ENCODE data around the gene MSL3B.

Gene MSL3B

GRCh38 chr2:233867993-233868532 lies at the start of gene MSL3B:
Gene MSL3B (minus strand): TSS chr2:233868386.
- peak within 1 kb of the TSS; percentile 68 for H3K4me2 ChIP-seq (ENCODE audit: low read length)
- TF ChIP-seq CTCF (IDR thresholded peaks at IDR 0.05; ENCODE audit: low read depth, low read length) (no peak), EZH2phosphoT487 (IDR thresholded peaks at IDR 0.05; ENCODE audit: low read depth) (no peak)
- H3K4me1 ChIP-seq (ENCODE audit: low read length): peaks cover 6% of the 10 kb centered on the region
- H3K79me2 ChIP-seq (ENCODE audit: low read length): no peaks in the 10 kb centered on the region
- H2AFZ ChIP-seq (ENCODE audit: low read depth, low read length): peak within 1 kb of the TSS; percentile 97
- H3K27ac ChIP-seq (ENCODE audit: low read length): peak within 1 kb of the TSS; percentile 18; the same call in 1 of the 2 replicates
- peak within 1 kb of the TSS; percentile 69 for H3K9ac ChIP-seq (ENCODE audit: low read length)
- peaks cover 4% of the 10 kb centered on the region for H3K36me3 ChIP-seq (replicated peaks; ENCODE audit: low read depth, low read length)
- H4K20me1 ChIP-seq (ENCODE audit: insufficient read depth, low read length): no peaks in the 10 kb centered on the region
- no peaks in the 10 kb centered on the region for H3K27me3 ChIP-seq (ENCODE audit: low read depth, low read length)
- peak within 1 kb of the TSS; percentile 88 for H3K4me3 ChIP-seq (ENCODE audit: low read length)
- no peaks in the 10 kb centered on the region; the same call in 1 of the 2 replicates for H3K9me3 ChIP-seq (ENCODE audit: insufficient read depth, low read length)

- H4K20me1 ChIP-seq (ENCODE audit: insufficient read depth, low read length): no peaks in the 10 kb centered on the region
- H3K4me3 ChIP-seq (ENCODE audit: low read length): no peak within 1 kb of the TSS
- H3K4me1 ChIP-seq (ENCODE audit: low read length): no peaks in the 10 kb centered on the region
- H3K27ac ChIP-seq (ENCODE audit: low read length): no peak within 1 kb of the TSS
- TF ChIP-seq EZH2phosphoT487 (IDR thresholded peaks at IDR 0.05; ENCODE audit: low read depth) (no peak), CTCF (IDR thresholded peaks at IDR 0.05; ENCODE audit: low read depth, low read length) (no peak)
- H2AFZ ChIP-seq (ENCODE audit: low read depth, low read length): no peak within 1 kb of the TSS
- no peak within 1 kb of the TSS for H3K4me2 ChIP-seq (ENCODE audit: low read length)
- 0 out of 2 replicates have a peak, but pooled peaks cover 7% of the 10 kb centered on the region for H3K27me3 ChIP-seq (ENCODE audit: low read depth, low read length)
- no peaks in the 10 kb centered on the region for H3K9me3 ChIP-seq (ENCODE audit: insufficient read depth, low read length)
- H3K79me2 ChIP-seq (ENCODE audit: low read length): no peaks in the 10 kb centered on the region
- no peaks in the 10 kb centered on the region for H3K36me3 ChIP-seq (replicated peaks; ENCODE audit: low read depth, low read length)
- H3K9ac ChIP-seq (ENCODE audit: low read length): no peak within 1 kb of the TSS
These were observed 48.9 kb upstream of the MSL3B start, which contains the start of gene TRPM8 for GRCh38 chr2:233917116-233917515. Gene TRPM8 (plus strand): TSS chr2:233917373. CDS start chr2:233926538, 9,165 bp downstream.

- Histone ChIP-seq H3K27ac (ENCODE audit: low read length) (no peak overlapping the region), H3K4me2 (ENCODE audit: low read length) (no peak overlapping the region), H3K9me3 (ENCODE audit: insufficient read depth, low read length) (no peaks in the 10 kb centered on the region), H3K9ac (ENCODE audit: low read length) (no peak overlapping the region), H2AFZ (ENCODE audit: low read depth, low read length) (no peak overlapping the region), H3K36me3 (replicated peaks; ENCODE audit: low read depth, low read length) (no peaks in the 10 kb centered on the region), H3K4me3 (ENCODE audit: low read length) (no peak overlapping the region), H4K20me1 (ENCODE audit: insufficient read depth, low read length) (no peaks in the 10 kb centered on the region), H3K27me3 (ENCODE audit: low read depth, low read length) (0 out of 2 replicates have a peak, but pooled peaks cover 7% of the 10 kb centered on the region), H3K4me1 (ENCODE audit: low read length) (no peaks in the 10 kb centered on the region), H3K79me2 (ENCODE audit: low read length) (no peaks in the 10 kb centered on the region)
- no peak for TF ChIP-seq EZH2phosphoT487 (IDR thresholded peaks at IDR 0.05; ENCODE audit: low read depth)
- peak; percentile 19; the same call in 1 of the 2 replicates for TF ChIP-seq CTCF (IDR thresholded peaks at IDR 0.05; ENCODE audit: low read depth, low read length)
These were observed 46.9 kb upstream of the MSL3B start for GRCh38 chr2:233915128-233915527.

GRCh38 chr2:233912691-233913423 lies 44.7 kb upstream of the MSL3B start:
- Histone ChIP-seq H3K27ac (ENCODE audit: low read length) (no peak overlapping the region), H3K4me2 (ENCODE audit: low read length) (no peak overlapping the region), H4K20me1 (ENCODE audit: insufficient read depth, low read length) (no peaks in the 10 kb centered on the region), H3K4me1 (ENCODE audit: low read length) (no peaks in the 10 kb centered on the region), H3K27me3 (ENCODE audit: low read depth, low read length) (0 out of 2 replicates have a peak, but pooled peaks cover 7% of the 10 kb centered on the region), H3K9ac (ENCODE audit: low read length) (no peak overlapping the region), H2AFZ (ENCODE audit: low read depth, low read length) (no peak overlapping the region), H3K79me2 (ENCODE audit: low read length) (no peaks in the 10 kb centered on the region), H3K9me3 (ENCODE audit: insufficient read depth, low read length) (no peaks in the 10 kb centered on the region), H3K36me3 (replicated peaks; ENCODE audit: low read depth, low read length) (no peaks in the 10 kb centered on the region), H3K4me3 (ENCODE audit: low read length) (no peak overlapping the region)
- no peak for TF ChIP-seq EZH2phosphoT487 (IDR thresholded peaks at IDR 0.05; ENCODE audit: low read depth)
- no peak for TF ChIP-seq CTCF (IDR thresholded peaks at IDR 0.05; ENCODE audit: low read depth, low read length)
